Measurements from ENCODE around the gene NRN1.

Gene NRN1

GRCh38 chr6:5998236-5998635 is 8.5 kb downstream of the NRN1 start:
- H3K27me3 ChIP-seq (ENCODE audit: low read depth) = no peaks in the 10 kb centered on the region
- no peak overlapping the region for H3K4me3 ChIP-seq
- no peaks in the 10 kb centered on the region for H3K9me3 ChIP-seq
- in situ Hi-C loops (cut with MboI; ENCODE audit: low sequenced_read_pairs) = no loop called here
- H3K4me1 ChIP-seq = peaks cover 12% of the 10 kb centered on the region
- no peak for DNase-seq (ENCODE audit: low spot score in 2 of 2)
- peaks cover 18% of the 10 kb centered on the region for H3K36me3 ChIP-seq (replicated peaks)

GRCh38 chr6:5997420-5997987 is 9.2 kb downstream of the NRN1 start:
- H3K27me3 ChIP-seq (ENCODE audit: low read depth) = no peaks in the 10 kb centered on the region
- in situ Hi-C loops (cut with MboI; ENCODE audit: low sequenced_read_pairs) = no loop called here
- no peaks in the 10 kb centered on the region for H3K9me3 ChIP-seq
- H3K4me1 ChIP-seq = peaks cover 12% of the 10 kb centered on the region
- H3K4me3 ChIP-seq = peak overlapping the region; percentile 31
- peak; percentile 40 to 63 for DNase-seq (ENCODE audit: low spot score in 2 of 2)
- peaks cover 18% of the 10 kb centered on the region for H3K36me3 ChIP-seq (replicated peaks)

- DNase-seq (ENCODE audit: low spot score in 2 of 2) = peak; percentile 69 to 82
- no peaks in the 10 kb centered on the region for H3K9me3 ChIP-seq
- peaks cover 12% of the 10 kb centered on the region for H3K4me1 ChIP-seq
- peak overlapping the region; percentile 31 for H3K4me3 ChIP-seq
- in situ Hi-C loops (cut with MboI; ENCODE audit: low sequenced_read_pairs) = no loop called here
- H3K27me3 ChIP-seq (ENCODE audit: low read depth) = no peaks in the 10 kb centered on the region
- peaks cover 15% of the 10 kb centered on the region for H3K36me3 ChIP-seq (replicated peaks)
Measured at GRCh38 chr6:5996714-5997419, 9.9 kb downstream of the NRN1 start.

- H3K36me3 ChIP-seq (replicated peaks) = peaks cover 8% of the 10 kb centered on the region
- H3K27me3 ChIP-seq (ENCODE audit: low read depth) = no peaks in the 10 kb centered on the region
- peak; percentile 84 to 95 for DNase-seq (ENCODE audit: low spot score in 2 of 2)
- H3K4me3 ChIP-seq = peak overlapping the region; percentile 31
- in situ Hi-C loops (cut with MboI; ENCODE audit: low sequenced_read_pairs) = no loop called here
- peaks cover 12% of the 10 kb centered on the region for H3K4me1 ChIP-seq
- H3K9me3 ChIP-seq = no peaks in the 10 kb centered on the region
Measured at GRCh38 chr6:5995949-5996713, 10.6 kb downstream of the NRN1 start.

GRCh38 chr6:5995658-5995948 is 11.1 kb downstream of the NRN1 start:
- Histone ChIP-seq H3K9me3 (no peaks in the 10 kb centered on the region), H3K36me3 (replicated peaks) (peaks cover 4% of the 10 kb centered on the region), H3K4me3 (no peak overlapping the region), H3K27me3 (ENCODE audit: low read depth) (no peaks in the 10 kb centered on the region), H3K4me1 (peaks cover 12% of the 10 kb centered on the region)
- in situ Hi-C loops (cut with MboI; ENCODE audit: low sequenced_read_pairs) = no loop called here
- DNase-seq (ENCODE audit: low spot score in 2 of 2) = no peak

GRCh38 chr6:5994999-5995657 is 11.6 kb downstream of the NRN1 start:
- in situ Hi-C loops (cut with MboI; ENCODE audit: low sequenced_read_pairs) = no loop called here

GRCh38 chr6:5994234-5994998 is 12.3 kb downstream of the NRN1 start:
- Histone ChIP-seq H3K9me3 (no peaks in the 10 kb centered on the region), H3K27me3 (ENCODE audit: low read depth) (no peaks in the 10 kb centered on the region), H3K36me3 (replicated peaks) (peaks cover 4% of the 10 kb centered on the region), H3K4me1 (peaks cover 12% of the 10 kb centered on the region), H3K4me3 (no peak overlapping the region)
- DNase-seq (ENCODE audit: low spot score in 2 of 2) = no peak
- in situ Hi-C loops (cut with MboI; ENCODE audit: low sequenced_read_pairs) = no loop called here

More at GRCh38 chr6:5994999-5995657, 11.6 kb downstream of the NRN1 start:
- Histone ChIP-seq H3K4me1 (peaks cover 12% of the 10 kb centered on the region), H3K36me3 (replicated peaks) (peaks cover 4% of the 10 kb centered on the region), H3K27me3 (ENCODE audit: low read depth) (no peaks in the 10 kb centered on the region), H3K4me3 (no peak overlapping the region), H3K9me3 (no peaks in the 10 kb centered on the region)
- DNase-seq (ENCODE audit: low spot score in 2 of 2) = no peak

- Histone ChIP-seq H3K4me3 (no peak overlapping the region), H3K9me3 (no peaks in the 10 kb centered on the region), H3K4me1 (peaks cover 6% of the 10 kb centered on the region), H3K36me3 (replicated peaks) (no peaks in the 10 kb centered on the region), H3K27me3 (ENCODE audit: low read depth) (no peaks in the 10 kb centered on the region)
- in situ Hi-C loops (cut with MboI; ENCODE audit: low sequenced_read_pairs) = no loop called here
- no peak for DNase-seq (ENCODE audit: low spot score in 2 of 2)
Measured at GRCh38 chr6:5992551-5993225, 14.0 kb downstream of the NRN1 start.

GRCh38 chr6:5990786-5991185 is 15.9 kb downstream of the NRN1 start:
- Histone ChIP-seq H3K4me1 (0 out of 2 replicates have a peak, but pooled peaks cover under 1% of the 10 kb centered on the region), H3K27me3 (ENCODE audit: low read depth) (no peaks in the 10 kb centered on the region), H3K9me3 (no peaks in the 10 kb centered on the region), H3K36me3 (replicated peaks) (no peaks in the 10 kb centered on the region), H3K4me3 (no peak overlapping the region)
- no peak for DNase-seq (ENCODE audit: low spot score in 2 of 2)
- in situ Hi-C loops (cut with MboI; ENCODE audit: low sequenced_read_pairs) = no loop called here

GRCh38 chr6:5989141-5989723 is 17.5 kb downstream of the NRN1 start:
- no peak overlapping the region for H3K4me3 ChIP-seq

GRCh38 chr6:5986861-5987260 is 19.9 kb downstream of the NRN1 start:
- no peak overlapping the region for H3K4me3 ChIP-seq
- no peaks in the 10 kb centered on the region for H3K9me3 ChIP-seq
- no peaks in the 10 kb centered on the region for H3K4me1 ChIP-seq
- no peak for DNase-seq (ENCODE audit: low spot score in 2 of 2)
- no peaks in the 10 kb centered on the region for H3K27me3 ChIP-seq (ENCODE audit: low read depth)
- in situ Hi-C loops (cut with MboI; ENCODE audit: low sequenced_read_pairs) = no loop called here
- no peaks in the 10 kb centered on the region for H3K36me3 ChIP-seq (replicated peaks)

More at GRCh38 chr6:5989141-5989723, 17.5 kb downstream of the NRN1 start:
- Histone ChIP-seq H3K36me3 (replicated peaks) (no peaks in the 10 kb centered on the region), H3K4me1 (no peaks in the 10 kb centered on the region), H3K9me3 (no peaks in the 10 kb centered on the region), H3K27me3 (ENCODE audit: low read depth) (no peaks in the 10 kb centered on the region)
- in situ Hi-C loops (cut with MboI; ENCODE audit: low sequenced_read_pairs) = no loop called here
- no peak for DNase-seq (ENCODE audit: low spot score in 2 of 2)

- no peaks in the 10 kb centered on the region for H3K9me3 ChIP-seq
- in situ Hi-C loops (cut with MboI; ENCODE audit: low sequenced_read_pairs) = no loop called here
Measured at GRCh38 chr6:5984150-5985089, 22.3 kb downstream of the NRN1 start.

More at GRCh38 chr6:5984150-5985089, 22.3 kb downstream of the NRN1 start:
- Histone ChIP-seq H3K36me3 (replicated peaks) (no peaks in the 10 kb centered on the region), H3K4me1 (no peaks in the 10 kb centered on the region), H3K27me3 (ENCODE audit: low read depth) (no peaks in the 10 kb centered on the region), H3K4me3 (no peak overlapping the region)
- no peak for DNase-seq (ENCODE audit: low spot score in 2 of 2)
